GM23338 (cell line): Measurements from ENCODE around the gene CACNB1.

Experiments
- CREB1 ChIP-seq: fragments of 250-450 bp; sonication (Bioruptor Pico); IDR thresholded peaks from 2 replicates; pipeline ENCODE4 v1.5.0; 2020; ENCODE audit warnings: low read depth, mild to moderate bottlenecking, moderate library complexity
- CTCF ChIP-seq, 2 experiments: fragments of 200-600 bp in 1 of 2; sonication (generic) in 1 of 2; conservative IDR thresholded peaks; 2 replicates each; pipeline versions ENCODE4 v1.5.1 to v1.6.1; 2016 to 2017; ENCODE audit warnings: antibody characterized with exemption in 2 of 2, low read depth in 2 of 2, mild to moderate bottlenecking in 2 of 2, moderate library complexity in 1 of 2
- ETS1 ChIP-seq: IDR thresholded peaks from 2 replicates; pipeline ENCODE4 v1.6.1; 2016; ENCODE audit warnings: antibody characterized with exemption
- EZH2 ChIP-seq: fragments of 200-600 bp; sonication (generic); IDR thresholded peaks from one replicate; pipeline ENCODE4 v1.8.0; 2017; ENCODE audit warnings: antibody characterized with exemption, mild to moderate bottlenecking, low read depth; ENCODE audit not compliant: unreplicated experiment
- EZH2phosphoT487 ChIP-seq: fragments of 200-600 bp; sonication (generic); IDR thresholded peaks from one replicate; pipeline ENCODE4 v1.8.1; 2018; ENCODE audit warnings: antibody characterized with exemption; ENCODE audit not compliant: unreplicated experiment
- JUNB ChIP-seq: IDR thresholded peaks from one replicate; pipeline ENCODE4 v1.6.1; 2016; ENCODE audit warnings: antibody characterized with exemption; ENCODE audit not compliant: unreplicated experiment
- POLR2AphosphoS5 ChIP-seq: IDR thresholded peaks from 2 replicates; pipeline ENCODE4 v1.6.1; 2016; ENCODE audit warnings: antibody characterized with exemption, low read depth
- STAT1 ChIP-seq: IDR thresholded peaks from one replicate; pipeline ENCODE4 v1.6.1; 2016; ENCODE audit warnings: antibody characterized with exemption; ENCODE audit not compliant: unreplicated experiment
- ZNF331 ChIP-seq: fragments of 250-450 bp; sonication (Bioruptor Pico); IDR thresholded peaks from 2 replicates; pipeline ENCODE4 v1.5.0; 2020; ENCODE audit warnings: low read depth, mild to moderate bottlenecking, moderate library complexity

GRCh38 chr17:39238311-39238972, 41.0 kb upstream of the CACNB1 start:
- TF ChIP-seq CTCF (conservative IDR thresholded peaks at IDR 0.05; ENCODE audit: low read depth in 2 of 2), result no peak
- TF ChIP-seq EZH2phosphoT487, result no peak
- no peak for TF ChIP-seq CREB1
- no peak for TF ChIP-seq POLR2AphosphoS5
- no peak for TF ChIP-seq STAT1
- TF ChIP-seq EZH2, result no peak
- no peak for TF ChIP-seq JUNB
- TF ChIP-seq ETS1, result no peak
- TF ChIP-seq ZNF331 (CRISPR knock-in tag), result no peak
